Raji (cell line): ENCODE data around the gene IL7R.

Experiments
- POLR2A ChIP-seq: IDR thresholded peaks from 2 replicates; pipeline ENCODE4 v1.6.1; 2011; ENCODE audit warnings: low read depth, low read length, control low read depth; ENCODE audit not compliant: insufficient read depth

Gene IL7R, protein sequence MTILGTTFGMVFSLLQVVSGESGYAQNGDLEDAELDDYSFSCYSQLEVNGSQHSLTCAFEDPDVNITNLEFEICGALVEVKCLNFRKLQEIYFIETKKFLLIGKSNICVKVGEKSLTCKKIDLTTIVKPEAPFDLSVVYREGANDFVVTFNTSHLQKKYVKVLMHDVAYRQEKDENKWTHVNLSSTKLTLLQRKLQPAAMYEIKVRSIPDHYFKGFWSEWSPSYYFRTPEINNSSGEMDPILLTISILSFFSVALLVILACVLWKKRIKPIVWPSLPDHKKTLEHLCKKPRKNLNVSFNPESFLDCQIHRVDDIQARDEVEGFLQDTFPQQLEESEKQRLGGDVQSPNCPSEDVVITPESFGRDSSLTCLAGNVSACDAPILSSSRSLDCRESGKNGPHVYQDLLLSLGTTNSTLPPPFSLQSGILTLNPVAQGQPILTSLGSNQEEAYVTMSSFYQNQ

DNA sequence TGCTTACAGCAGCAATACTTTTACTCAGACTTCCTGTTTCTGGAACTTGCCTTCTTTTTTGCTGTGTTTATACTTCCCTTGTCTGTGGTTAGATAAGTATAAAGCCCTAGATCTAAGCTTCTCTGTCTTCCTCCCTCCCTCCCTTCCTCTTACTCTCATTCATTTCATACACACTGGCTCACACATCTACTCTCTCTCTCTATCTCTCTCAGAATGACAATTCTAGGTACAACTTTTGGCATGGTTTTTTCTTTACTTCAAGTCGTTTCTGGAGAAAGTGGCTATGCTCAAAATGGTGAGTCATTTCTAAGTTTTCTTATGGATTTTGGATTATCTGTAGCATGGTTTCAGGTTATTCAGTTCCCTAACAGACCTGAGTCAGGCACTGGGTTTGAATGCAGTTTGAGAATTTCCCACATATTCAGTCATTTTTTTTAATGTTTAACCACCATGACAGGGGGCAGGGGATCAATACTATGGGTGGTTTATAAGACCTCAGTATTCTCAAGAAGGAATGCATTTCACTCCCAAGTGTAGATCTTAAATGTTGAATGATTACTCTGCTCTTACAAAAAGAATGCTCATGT is at the start of gene IL7R:
TSS of gene IL7R (plus strand) at position 127 of the 587 bp plus-strand sequence. CDS start at position 214, 87 bp downstream.
- peak; percentile 59 for TF ChIP-seq POLR2A

DNA sequence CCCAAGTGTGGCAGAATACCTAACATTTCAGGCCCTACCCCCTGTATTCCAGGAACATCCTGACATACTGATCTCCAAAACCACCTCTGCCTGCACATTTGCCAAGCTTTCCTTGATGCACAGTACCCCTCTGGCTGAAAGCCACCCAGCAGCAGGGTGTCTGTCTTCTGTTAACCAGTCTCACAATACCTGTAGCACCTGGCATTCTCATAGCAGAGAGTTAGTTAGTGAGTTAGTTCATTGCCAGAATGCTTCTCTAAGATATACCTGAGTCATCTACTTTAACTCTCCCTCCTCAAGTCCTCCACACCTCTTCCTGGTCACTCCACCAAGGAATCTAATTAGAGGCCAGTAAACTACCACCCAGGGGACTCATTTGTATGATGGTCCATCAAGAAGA is 46.1 kb upstream of the IL7R start:
- no peak for TF ChIP-seq POLR2A

DNA sequence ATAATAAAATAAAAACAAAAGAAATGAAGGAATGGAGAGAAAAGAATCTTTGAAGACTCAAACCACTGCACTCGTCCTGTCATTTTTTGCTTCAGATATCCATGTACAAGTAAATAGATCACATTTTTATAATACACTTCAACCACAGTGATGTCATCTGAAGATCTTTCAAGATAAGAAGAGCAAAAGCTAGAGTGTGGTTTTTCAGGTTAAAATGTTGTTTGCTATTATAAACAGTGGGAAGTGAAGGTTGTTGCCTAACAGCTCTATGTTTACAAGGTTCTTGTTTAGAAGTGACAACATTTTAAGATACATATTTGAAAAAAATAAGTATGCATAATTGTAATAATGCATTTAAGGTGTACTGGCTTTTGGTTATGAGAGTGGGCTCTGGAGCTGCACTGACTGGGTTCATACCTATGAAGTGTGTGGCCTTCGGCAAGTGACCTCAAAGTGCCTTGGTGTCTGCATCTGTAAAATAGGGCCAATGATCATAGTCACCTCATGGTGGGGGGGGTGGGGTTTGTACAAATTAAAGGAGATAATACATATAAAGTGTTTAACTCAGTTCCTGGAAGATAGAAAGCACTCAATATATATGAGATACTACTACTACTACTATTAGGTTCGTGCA is 45.5 kb upstream of the IL7R start:
- TF ChIP-seq POLR2A: no peak

DNA sequence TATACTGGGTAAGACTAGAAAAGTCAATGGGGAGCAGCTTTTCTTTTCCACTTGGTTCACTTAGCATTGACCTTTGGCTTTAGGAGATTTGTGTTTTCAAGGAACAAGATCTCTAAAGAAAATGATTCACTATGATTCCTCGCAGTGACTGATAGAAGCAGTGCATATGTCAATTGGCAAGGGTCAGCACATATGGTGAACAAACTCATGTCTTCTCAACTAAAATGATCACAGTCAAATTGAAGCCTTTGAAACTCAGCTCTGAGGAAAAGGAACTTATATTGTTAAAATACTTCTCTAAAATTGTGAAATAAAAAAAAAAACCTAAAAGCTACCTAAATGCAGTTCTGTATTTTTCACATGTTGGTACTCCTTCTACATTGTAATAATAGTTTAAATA is 43.2 kb upstream of the IL7R start:
- no peak for TF ChIP-seq POLR2A

DNA sequence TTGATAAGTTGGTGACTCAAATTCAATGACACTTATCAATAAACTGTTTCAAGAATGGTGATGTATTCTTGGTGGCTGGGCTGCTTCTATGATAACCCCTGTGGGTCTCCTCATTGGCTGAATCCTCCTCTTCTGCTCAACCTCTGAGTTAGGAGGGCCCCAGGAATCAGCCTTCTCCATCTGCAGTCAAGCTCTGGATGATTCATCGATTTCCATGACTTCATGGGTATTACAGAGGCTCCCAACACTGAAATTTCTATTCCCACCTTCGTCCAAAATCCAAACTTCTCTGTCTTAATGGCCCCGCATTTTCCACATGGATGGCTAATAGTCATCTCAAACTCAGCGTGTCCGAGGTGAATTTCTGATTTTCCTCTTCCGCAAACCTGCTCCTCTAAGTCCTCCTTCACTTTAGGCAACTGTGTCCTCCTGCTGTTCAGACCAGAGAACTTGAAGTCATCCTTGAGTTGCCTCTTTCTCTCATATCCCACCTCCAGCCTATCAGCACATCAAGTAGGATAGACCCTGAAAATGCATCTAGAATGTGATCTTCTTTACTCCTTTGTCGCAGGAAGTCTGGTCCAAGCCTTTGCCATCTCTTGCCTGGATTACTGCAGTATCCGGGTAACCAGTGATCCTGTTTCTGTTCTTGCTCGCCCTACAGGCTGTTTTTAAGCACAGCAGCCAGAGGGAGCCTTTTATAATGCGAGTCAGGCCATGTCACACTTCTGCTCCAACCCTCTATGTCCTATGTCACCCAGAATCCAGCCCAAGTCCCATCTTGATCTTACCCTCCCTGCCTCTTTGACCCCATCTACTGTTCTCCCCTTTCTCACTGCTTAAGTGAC is 41.4 kb upstream of the IL7R start:
- TF ChIP-seq POLR2A: no peak

DNA sequence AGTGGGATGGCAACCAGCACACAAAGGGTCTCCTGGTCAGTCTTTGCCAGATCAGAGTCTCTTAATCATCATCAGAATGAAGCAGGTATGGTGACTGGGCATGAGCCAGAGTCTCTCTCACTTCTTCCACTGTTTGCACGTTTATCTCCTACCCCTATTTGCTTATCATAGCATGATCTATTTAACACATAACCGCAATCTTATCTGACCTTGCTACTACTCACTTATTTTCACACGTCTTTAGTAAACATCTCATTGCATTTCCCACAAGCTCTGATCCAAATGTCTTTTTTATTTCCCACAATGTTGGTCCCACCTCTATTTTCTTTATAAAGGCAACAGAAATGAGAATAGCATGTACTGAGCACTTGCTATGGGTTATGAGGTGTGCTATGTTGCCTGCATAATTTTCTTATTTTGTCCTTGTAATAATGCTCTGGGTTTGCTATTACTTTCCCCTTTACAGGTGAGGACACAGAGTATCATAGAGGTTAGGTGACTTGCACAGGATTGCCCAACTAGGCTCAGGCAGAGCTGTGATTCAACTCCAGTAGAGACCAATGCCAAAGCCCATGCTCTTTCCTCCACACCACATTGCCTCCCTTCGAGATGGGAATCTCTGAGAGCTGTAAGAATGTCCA is 39.7 kb upstream of the IL7R start:
- TF ChIP-seq POLR2A: no peak

DNA sequence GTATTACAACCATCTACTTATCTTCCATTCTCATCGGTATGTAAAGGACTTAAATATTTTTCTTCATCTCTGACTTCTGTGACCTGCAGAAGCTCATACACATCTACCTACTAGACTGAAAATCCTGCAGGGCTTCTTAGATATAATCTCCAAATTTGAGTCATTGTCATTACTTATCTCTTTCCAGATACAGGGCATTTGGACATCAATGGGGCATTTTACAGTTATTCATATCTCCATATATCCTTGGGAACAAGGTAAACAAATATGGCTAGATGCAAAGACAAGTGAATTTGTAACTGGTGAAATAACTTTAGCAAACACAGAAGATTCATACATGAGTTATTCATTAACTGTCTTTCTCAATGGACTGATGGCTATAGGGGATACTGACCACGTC is 37.7 kb upstream of the IL7R start:
- no peak for TF ChIP-seq POLR2A

DNA sequence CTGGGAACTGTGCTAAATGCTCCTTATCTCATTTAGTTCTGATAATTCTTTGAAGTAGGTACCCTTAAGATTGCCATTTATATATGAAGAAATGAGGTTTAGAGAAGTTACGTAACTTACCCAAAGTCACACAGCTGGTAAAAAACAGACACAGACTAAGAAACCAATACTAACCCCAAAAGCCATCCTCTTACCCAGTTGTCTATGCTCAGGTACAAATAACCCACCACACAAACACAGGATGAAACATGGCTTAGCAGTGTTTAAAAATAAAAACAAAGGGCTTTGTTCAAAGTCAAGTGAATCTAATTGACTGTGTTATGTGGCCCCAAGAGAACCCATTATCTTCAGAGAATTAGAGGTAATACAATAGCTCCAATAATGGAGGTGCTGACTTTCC is 37.0 kb upstream of the IL7R start:
- TF ChIP-seq POLR2A: no peak

DNA sequence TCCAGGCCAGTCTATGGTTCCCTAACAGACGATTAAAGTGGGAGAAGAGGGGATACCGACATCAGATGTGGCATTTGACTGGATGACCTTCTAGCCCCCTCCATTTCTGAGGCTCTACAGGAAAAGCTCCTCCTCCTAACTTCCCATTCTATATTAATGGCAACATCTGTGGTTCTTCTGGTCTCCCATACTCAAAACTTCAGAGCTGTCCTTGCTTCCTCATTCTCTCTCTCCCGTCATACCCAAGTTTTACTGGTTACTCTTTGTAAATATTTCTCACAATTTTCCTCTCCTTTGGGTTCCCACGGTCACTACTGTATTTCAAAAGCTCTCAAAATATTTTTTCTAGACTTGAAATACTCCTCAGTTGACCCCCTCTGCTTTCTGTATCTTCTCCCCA is 36.0 kb upstream of the IL7R start:
- TF ChIP-seq POLR2A: no peak

DNA sequence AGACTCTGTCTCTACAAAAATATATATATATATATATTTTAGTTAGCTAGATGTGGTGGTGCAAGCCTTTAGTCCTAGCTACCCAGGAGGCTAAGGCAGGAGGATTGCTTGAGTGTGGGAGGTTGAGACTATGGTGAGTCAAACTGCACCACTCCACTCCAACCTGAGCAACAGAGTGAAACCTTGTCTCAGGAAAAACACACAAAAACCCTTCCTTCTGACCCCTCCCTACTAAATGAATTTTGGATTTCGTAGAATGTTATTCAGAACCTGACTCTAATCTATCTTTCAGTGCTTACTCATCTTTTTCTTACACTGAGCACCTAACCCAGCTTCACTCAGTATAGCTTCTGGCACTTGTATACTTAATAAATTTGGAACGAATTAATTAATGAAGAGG is 35.2 kb upstream of the IL7R start:
- TF ChIP-seq POLR2A: no peak

DNA sequence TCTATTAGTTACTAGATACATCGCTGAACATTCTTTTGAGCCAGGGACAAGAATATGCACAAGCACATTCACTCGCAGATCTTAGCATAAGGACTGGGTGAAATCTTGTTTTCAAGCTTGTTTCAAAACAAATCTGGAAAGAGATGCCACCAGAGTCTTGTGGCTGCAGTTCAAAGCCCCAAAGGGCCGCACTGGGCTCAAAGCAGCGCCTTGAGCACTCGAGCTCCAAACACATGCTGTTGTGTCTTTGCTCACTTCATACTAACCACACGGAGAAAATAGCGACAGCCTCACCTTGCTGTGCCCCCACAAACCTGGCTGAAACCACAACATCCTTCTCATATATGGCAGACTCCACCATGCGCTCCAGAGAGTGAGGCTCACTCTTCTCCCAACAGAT is 34.2 kb upstream of the IL7R start:
- no peak for TF ChIP-seq POLR2A

DNA sequence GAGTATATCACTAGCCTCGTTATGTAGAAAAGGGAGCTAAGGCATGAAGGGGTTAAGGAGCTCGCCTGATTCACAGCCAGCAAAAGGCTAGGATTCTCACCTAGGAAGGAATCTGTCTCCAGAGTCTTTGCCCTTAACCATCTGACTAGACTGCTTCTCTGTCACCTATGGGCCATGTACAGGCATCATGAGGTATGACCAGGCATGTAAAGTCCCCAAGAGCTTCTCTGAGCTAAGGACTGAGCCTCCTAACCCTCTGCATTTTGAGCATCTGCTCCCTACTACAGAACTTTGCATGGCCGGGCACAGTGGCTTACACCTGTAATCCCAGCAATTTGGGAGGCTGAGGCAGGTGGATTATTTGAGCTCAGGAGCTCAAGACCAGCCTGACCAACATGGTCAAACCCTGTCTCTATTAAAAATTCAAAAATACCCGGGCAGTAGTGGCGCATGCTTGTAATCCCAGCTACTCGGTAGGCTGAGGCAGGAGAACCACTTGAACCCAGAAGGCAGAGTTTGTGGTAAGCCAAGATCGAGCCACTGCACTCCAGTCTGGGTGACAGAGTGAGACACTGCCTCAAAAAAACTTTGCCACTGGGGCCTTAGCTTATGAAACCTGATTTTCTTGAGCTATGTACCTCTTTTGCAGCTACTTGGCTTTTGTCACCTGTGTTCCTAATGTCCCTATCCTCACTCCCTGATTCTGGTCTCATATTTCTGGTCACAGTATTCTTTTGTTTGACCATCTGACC is 33.2 kb upstream of the IL7R start:
- TF ChIP-seq POLR2A: no peak

DNA sequence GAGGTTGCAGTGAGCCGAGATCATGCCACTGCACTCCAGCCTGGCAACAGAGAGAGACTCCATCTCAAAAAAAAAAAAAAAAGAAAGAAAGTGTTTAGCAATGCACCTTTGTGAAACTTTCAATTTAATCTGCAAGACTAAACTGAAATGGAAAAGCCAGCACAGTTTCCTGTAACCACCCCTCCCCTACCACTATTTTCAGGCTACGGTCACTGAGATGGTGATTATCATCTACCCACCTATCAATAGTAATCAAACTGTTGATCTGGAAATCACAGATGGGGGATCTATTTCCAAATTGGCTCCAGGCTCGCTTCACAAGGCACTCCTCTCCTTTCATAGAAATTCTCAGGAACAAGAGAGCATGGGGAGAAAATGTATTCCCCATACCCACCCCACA is 30.6 kb upstream of the IL7R start:
- no peak for TF ChIP-seq POLR2A

DNA sequence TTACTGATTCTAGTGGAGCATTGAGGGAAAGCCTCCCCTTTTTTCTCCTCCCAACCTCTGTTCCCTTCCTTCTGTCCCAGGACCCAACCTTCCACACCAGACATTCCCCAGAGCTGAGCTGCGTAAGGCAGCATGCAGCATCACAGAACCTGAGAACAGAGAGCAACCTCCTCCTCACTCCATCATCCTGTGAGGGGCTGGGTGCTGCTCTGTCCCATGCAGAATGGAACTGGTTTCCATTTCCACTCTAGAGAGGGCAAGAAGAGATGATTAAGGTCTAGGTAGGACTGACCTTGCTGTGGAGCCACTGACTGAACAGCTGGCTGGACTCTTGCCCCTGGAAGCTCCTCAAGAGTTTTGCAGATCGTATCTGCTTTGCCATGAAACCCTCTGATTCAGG is 30.1 kb upstream of the IL7R start:
- no peak for TF ChIP-seq POLR2A

DNA sequence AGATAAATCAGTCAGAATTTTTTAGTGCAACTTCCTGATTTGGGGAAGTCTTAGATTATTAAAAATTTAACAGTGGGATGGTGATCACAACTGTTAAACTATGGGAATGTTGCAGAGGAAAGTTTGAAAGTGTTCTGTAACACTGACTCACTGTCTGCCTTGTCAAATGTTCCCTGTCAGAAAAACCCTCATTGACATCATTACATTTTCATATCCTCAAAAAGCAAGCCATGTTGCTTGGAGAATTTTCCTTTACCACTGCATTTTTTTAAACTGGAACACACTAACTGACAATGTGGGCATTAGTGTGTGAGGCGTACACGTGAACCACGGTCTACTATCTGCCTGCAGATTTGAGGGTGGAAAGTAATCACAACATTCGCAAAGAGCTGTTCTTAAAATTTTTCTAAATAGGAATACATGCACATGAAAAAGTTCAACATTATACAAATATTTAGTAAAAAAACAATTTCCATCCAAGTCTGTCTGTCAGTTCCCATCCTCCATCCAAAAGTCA is 28.6 kb upstream of the IL7R start:
- TF ChIP-seq POLR2A: no peak
